HG02571 (cell line): ENCODE data around the gene SLC30A3.

Source experiments
- ATAC-seq: cut with Tn5 transposase; IDR thresholded peaks from one replicate; pipeline ENCODE4 v1.9.1; 2021; ENCODE audit warnings: mild to moderate bottlenecking, moderate library complexity; ENCODE audit not compliant: unreplicated experiment

The SLC30A3 gene

DNA sequence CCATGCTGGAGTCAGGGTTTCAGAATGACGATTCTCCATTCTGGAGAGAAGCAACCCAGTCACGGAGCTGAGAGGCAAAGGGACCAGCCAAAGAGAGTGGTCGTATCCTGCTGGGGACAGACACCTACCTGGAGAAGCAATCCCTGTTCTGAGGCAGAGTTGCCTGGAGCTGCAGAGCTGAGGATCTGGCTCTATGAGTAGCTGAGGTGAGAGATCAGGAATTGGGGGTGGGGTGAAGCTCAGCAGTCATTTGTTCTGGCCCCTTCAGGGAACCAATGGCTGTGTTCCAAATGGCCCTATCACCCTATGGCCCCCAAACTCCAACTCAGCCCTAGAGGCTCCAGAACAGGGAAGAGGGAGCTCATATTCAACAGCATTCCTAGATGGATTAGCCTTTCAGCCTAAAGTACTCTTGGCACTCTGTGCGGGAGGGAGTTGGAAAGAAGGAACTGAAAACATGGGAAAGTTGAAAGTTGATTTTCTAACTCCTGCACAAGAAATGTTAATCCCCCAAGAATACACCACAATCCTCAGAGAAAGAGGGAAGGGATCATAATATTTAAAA is 54.3 kb downstream of the SLC30A3 start:
- ATAC-seq: no peak

DNA sequence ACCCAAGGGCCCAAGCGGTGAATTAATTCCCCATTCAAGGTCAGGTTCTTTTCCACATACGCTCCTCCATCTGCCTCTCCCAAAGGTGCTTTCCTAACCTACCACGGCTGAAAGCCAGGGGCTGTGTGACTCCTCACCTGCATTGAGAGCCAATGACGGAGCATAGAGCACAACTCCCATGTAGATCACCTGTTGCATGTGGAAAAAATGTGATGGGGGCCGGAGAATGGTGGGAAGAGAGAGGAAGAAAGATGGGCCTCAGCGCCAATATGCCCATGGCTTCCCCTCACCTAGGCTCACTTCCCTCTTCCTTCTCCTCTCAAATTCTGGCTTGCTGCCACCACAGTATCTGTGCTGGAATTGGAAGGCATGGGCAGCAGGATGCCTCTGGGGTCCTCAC is 56.5 kb downstream of the SLC30A3 start:
- no peak for ATAC-seq

DNA sequence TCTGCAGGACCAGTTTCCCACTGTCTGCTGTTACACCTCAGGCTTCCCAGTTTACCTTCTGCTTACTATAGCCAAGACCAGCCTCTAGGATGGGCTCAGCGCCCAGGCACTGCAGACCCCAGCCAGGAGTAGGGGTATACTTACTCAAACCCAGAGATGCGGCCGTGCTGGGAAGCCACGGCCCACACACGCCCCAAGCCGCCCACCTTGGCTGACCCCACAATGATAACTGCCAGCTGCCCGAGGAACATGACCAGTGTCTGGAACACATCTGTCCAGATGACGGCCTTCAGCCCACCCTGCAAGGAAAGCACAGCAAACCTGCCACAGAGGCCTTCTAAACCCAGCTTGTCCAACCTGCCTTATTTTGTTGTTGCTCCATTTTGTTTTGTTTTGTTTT is 57.6 kb downstream of the SLC30A3 start:
- ATAC-seq: no peak

DNA sequence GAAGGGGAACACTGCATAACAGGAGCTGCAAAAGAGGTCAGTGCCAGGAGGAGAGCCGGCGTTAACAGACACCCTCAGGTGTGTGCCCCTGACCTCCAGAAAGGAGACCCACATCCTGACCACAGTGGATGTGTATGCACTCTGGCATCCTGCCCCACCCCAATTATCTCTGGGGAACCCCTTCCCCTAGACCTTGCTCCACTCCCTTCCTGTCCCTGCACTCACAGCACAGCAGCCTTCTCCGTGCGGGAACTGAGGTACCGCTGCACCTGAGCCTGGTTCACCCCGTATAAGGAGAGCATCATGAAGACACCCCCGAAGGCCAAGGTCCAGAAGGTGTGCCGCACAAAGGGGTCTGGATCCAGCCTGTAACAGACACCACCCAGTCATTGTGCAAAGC is 58.3 kb downstream of the SLC30A3 start:
- no peak for ATAC-seq

DNA sequence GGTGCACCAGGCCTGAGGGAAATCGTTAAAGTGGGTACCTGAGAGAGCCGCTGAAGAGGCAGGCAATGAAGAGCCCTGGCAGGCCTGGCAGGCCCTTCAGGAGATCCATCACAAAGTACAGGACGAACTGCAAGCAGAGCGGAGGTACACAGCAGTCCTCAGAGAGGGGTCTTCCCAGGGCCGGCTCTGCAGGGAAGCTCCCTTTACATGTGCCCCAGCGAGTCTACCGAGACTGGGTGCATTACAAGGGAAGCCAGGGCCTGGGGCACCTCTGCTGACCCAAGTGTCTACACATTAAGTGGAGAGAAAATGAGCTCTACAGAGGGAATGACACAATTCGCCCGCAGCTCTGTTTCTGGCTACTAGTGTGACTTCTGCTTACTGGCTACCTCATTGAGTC is 59.1 kb downstream of the SLC30A3 start:
- ATAC-seq: no peak
